Trophoblast cell (in vitro differentiated cells and primary cell): ENCODE results near the gene AURKB.
A peak's percentile ranks its signal among the peaks of the same experiment; 100 is the strongest.
"Not testable (repeated sequence)": the region's sequence is repeated elsewhere in the genome, so short reads cannot be mapped to it uniquely, and the experiment has no call there.

Experiments
- DNase-seq, 2 donors: peaks; one replicate each; pipeline ENCODE4 v3.0.0-alpha.2; 2016
- H2AFZ ChIP-seq: 2 replicates; pipeline ENCODE4 v1.6.1; 2013; ENCODE audit warnings: low read length, moderate library complexity, mild to moderate bottlenecking; ENCODE audit not compliant: insufficient read depth, poor library complexity
- H2AK5ac ChIP-seq: 2 replicates; pipeline ENCODE4 v1.6.1; 2013; ENCODE audit warnings: mild to moderate bottlenecking, low read length
- H2BK120ac ChIP-seq: 2 replicates; pipeline ENCODE4 v1.6.1; 2013; ENCODE audit warnings: low read length, mild to moderate bottlenecking, moderate library complexity; ENCODE audit not compliant: insufficient read depth, poor library complexity
- H2BK12ac ChIP-seq: 2 replicates; pipeline ENCODE4 v1.6.1; 2013; ENCODE audit warnings: mild to moderate bottlenecking, low read length, moderate library complexity
- H2BK5ac ChIP-seq: 2 replicates; pipeline ENCODE4 v1.6.1; 2013; ENCODE audit warnings: low read length, low read depth, moderate library complexity, mild to moderate bottlenecking; ENCODE audit not compliant: poor library complexity
- H3K14ac ChIP-seq: 2 replicates; pipeline ENCODE4 v1.6.1; 2013; ENCODE audit warnings: mild to moderate bottlenecking, low read length
- H3K18ac ChIP-seq: 2 replicates; pipeline ENCODE4 v1.6.1; 2013; ENCODE audit warnings: mild to moderate bottlenecking, low read length
- H3K23ac ChIP-seq: 2 replicates; pipeline ENCODE4 v1.6.1; 2013; ENCODE audit warnings: low read length
- H3K27ac ChIP-seq: 2 replicates; pipeline ENCODE4 v1.5.1; 2013; ENCODE audit warnings: low read depth, mild to moderate bottlenecking, inconsistent platforms, low read length, moderate library complexity
- H3K27me3 ChIP-seq: 2 replicates; pipeline ENCODE4 v1.6.1; 2013; ENCODE audit warnings: inconsistent platforms, mild to moderate bottlenecking, low read length, moderate library complexity; ENCODE audit not compliant: insufficient read depth
- H3K36me3 ChIP-seq, 2 experiments: 1 replicate in 1 of 2; 2 replicates in 1 of 2; pipeline ENCODE4 v1.6.1; 2013; ENCODE audit warnings: low read length in 2 of 2, mild to moderate bottlenecking in 2 of 2, moderate library complexity in 1 of 2; ENCODE audit not compliant: insufficient read depth in 2 of 2, control insufficient read depth in 1 of 2
- H3K4ac ChIP-seq: 2 replicates; pipeline ENCODE4 v1.6.1; 2013; ENCODE audit warnings: low read depth, mild to moderate bottlenecking, low read length, moderate library complexity
- H3K4me1 ChIP-seq, 2 experiments: 1 replicate in 1 of 2; 2 replicates in 1 of 2; pipeline ENCODE4 v1.6.1; 2013; ENCODE audit warnings: low read length in 2 of 2, mild to moderate bottlenecking in 2 of 2, moderate library complexity in 1 of 2; ENCODE audit not compliant: insufficient read depth in 2 of 2, control insufficient read depth in 1 of 2
- H3K4me2 ChIP-seq: 2 replicates; pipeline ENCODE4 v1.6.1; 2013; ENCODE audit warnings: inconsistent platforms, mild to moderate bottlenecking, low read length, moderate library complexity
- H3K4me3 ChIP-seq: 2 replicates; pipeline ENCODE4 v1.5.1; 2013; ENCODE audit warnings: mild to moderate bottlenecking, low read depth, low read length, inconsistent platforms
- H3K79me1 ChIP-seq: one replicate; pipeline ENCODE4 v1.6.1; 2013; ENCODE audit warnings: low read length
- H3K79me2 ChIP-seq: 2 replicates; pipeline ENCODE4 v1.6.1; 2013; ENCODE audit warnings: low read length, mild to moderate bottlenecking; ENCODE audit not compliant: control insufficient read depth, insufficient read depth, poor library complexity
- H3K9ac ChIP-seq: 2 replicates; pipeline ENCODE4 v1.6.1; 2013; ENCODE audit warnings: mild to moderate bottlenecking, low read length
- H3K9me3 ChIP-seq: 2 replicates; pipeline ENCODE4 v1.6.1; 2013; ENCODE audit warnings: low read depth, mild to moderate bottlenecking, control low read depth, inconsistent platforms, low read length; ENCODE audit not compliant: insufficient read depth
- H4K12ac ChIP-seq: 2 replicates; pipeline ENCODE4 v1.6.1; 2013; ENCODE audit warnings: low read depth, mild to moderate bottlenecking, low read length, moderate library complexity
- H4K8ac ChIP-seq: 2 replicates; pipeline ENCODE4 v1.6.1; 2013; ENCODE audit warnings: low read depth, mild to moderate bottlenecking, low read length, moderate library complexity
- H4K91ac ChIP-seq: one replicate; pipeline ENCODE4 v1.6.1; 2013; ENCODE audit warnings: low read depth, mild to moderate bottlenecking, low read length, moderate library complexity
- WGBS: extraction: QIAGEN DNeasy Blood & Tissue Kit; methylation state at CpG from one replicate; pipeline ENCODE4 v1.1.7; 2013; ENCODE audit warnings: missing lambda C conversion rate; ENCODE audit not compliant: insufficient read length, insufficient coverage; ENCODE audit errors: extremely low coverage; 5-methylcytosine and 5-hydroxymethylcytosine counted together

AURKB gene

DNA sequence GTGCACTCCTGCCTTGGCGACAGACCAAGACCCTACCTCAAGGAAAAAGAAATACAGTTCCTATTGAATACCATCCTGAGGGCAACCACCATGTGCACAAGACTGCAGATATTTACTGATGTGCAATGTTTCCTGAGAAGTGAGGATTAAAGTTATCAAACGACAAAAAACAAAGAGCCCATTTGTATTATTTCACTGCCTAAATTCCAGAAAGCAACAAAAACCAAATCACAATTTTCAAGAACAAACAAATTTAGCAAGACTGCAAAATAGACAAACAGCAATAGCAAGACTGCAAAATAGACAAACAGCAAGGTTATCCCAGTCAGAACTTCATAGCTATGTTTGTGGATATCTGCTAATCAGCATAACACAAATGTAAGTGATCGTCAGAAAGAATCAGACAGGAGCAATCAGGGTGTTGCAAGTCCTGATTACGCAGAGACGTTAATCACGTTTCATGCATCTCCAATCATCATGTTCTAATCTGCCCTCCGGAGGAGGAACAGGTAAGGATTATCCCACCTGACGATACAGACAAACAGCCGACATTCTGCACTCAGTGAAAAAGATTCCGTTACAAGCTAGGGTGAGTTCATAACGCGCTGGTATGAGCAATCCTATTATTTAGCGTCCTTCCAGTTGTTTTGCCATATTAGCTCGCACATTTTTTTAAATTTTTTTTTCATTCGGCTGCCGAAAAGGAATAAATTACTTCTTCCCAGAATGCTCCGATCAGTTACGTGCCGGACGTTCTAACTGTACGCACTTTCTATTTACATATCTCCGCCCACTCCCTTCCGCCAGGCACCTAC is 37.1 kb downstream of the AURKB start:
- no peak overlapping the region for H4K91ac ChIP-seq
- H3K36me3 ChIP-seq = no peaks in the 10 kb centered on the region
- H4K12ac ChIP-seq = no peak overlapping the region
- peaks cover 6% of the 10 kb centered on the region for H3K79me2 ChIP-seq
- H3K4me1 ChIP-seq = peaks cover 19 to 21% of the 10 kb centered on the region in 2 experiments
- no peak overlapping the region for H4K8ac ChIP-seq
- no CpG with 5 or more reads among the region's 23 CpGs for WGBS
- H3K27me3 ChIP-seq = no peaks in the 10 kb centered on the region
- H3K4ac ChIP-seq = no peak overlapping the region
- no peak overlapping the region for H2AK5ac ChIP-seq
- H3K18ac ChIP-seq = no peak overlapping the region
- no peak overlapping the region for H3K23ac ChIP-seq
- no peak overlapping the region for H2BK12ac ChIP-seq
- no peaks in the 10 kb centered on the region for H3K9me3 ChIP-seq
- H3K14ac ChIP-seq = no peak overlapping the region
- peaks cover 12% of the 10 kb centered on the region for H3K79me1 ChIP-seq
- peak overlapping the region; percentile 18 for H2BK120ac ChIP-seq
- no peak overlapping the region for H3K4me3 ChIP-seq
- DNase-seq = peak; percentile 94 to 98
- peak overlapping the region; percentile 88 for H2BK5ac ChIP-seq
- H3K4me2 ChIP-seq = peak overlapping the region; percentile 85
- no peak overlapping the region for H2AFZ ChIP-seq
- peak overlapping the region; percentile 90 for H3K27ac ChIP-seq
- no peak overlapping the region for H3K9ac ChIP-seq

DNA sequence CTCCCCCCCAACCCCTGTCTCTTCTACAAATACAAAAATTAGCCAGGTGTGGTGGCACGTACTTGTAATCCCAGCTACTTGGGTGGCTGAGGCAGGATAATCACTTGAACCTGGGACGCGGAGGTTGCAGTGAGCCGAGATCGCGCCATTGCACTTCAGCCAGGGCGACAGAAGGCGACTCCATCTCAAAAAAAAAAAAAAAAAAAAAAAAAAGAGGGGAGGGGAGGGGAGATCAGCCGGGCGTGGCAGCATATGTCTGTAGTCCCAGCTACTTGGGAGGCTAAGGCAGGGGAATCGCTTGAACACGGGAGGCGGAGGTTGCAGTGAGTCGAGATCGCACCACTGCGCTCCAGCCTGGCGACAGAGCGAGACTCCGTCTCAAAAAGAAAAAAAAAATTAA is 40.2 kb downstream of the AURKB start:
- not testable (repeated sequence) for H3K4me1 ChIP-seq, H2BK120ac ChIP-seq, H3K4ac ChIP-seq, H3K27ac ChIP-seq, H3K36me3 ChIP-seq, H2BK5ac ChIP-seq, H4K8ac ChIP-seq, H3K9me3 ChIP-seq, H2AFZ ChIP-seq, H3K18ac ChIP-seq, H3K9ac ChIP-seq, H4K91ac ChIP-seq, H3K79me2 ChIP-seq, H4K12ac ChIP-seq, H3K4me2 ChIP-seq, H3K79me1 ChIP-seq, H3K14ac ChIP-seq, H2AK5ac ChIP-seq, H2BK12ac ChIP-seq, H3K27me3 ChIP-seq, H3K23ac ChIP-seq, H3K4me3 ChIP-seq
- peak in 1 of 2 donors; percentile 14 for DNase-seq
- WGBS = no CpG with 5 or more reads among the region's 19 CpGs

DNA sequence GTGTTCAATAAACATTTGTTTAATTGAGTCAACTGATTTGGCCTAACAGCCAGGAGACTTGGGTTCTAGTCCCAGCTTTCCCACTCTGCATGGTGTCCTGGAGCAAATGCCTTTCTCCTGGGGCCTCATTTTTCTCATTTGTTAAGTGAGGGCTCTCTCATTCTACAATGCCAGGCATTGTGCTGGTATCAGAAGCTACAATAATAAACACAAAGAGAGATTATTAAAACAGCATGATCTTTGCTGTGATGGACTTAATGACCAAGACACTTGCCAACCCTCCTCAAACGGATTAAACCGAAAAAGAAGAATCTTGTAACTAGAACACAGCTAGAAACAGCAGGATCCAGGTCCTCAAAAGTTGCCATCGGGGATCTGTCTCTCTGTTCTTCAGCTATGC is 42.8 kb downstream of the AURKB start:
- no peak overlapping the region for H3K4me2 ChIP-seq
- H3K18ac ChIP-seq = no peak overlapping the region
- DNase-seq = peak in 1 of 2 donors; percentile 0
- H4K12ac ChIP-seq = no peak overlapping the region
- no peak overlapping the region for H4K91ac ChIP-seq
- peaks cover 10% of the 10 kb centered on the region for H3K79me1 ChIP-seq
- H2AFZ ChIP-seq = no peak overlapping the region
- H3K9ac ChIP-seq = no peak overlapping the region
- H3K9me3 ChIP-seq = no peaks in the 10 kb centered on the region
- peaks cover 13 to 15% of the 10 kb centered on the region in 2 experiments for H3K4me1 ChIP-seq
- no peak overlapping the region for H2AK5ac ChIP-seq
- H3K36me3 ChIP-seq = no peaks in the 10 kb centered on the region
- H3K27ac ChIP-seq = no peak overlapping the region
- no peak overlapping the region for H4K8ac ChIP-seq
- no peak overlapping the region for H3K23ac ChIP-seq
- no peak overlapping the region for H3K14ac ChIP-seq
- no CpG with 5 or more reads among the region's 3 CpGs for WGBS
- no peak overlapping the region for H3K4me3 ChIP-seq
- H2BK120ac ChIP-seq = no peak overlapping the region
- H3K27me3 ChIP-seq = no peaks in the 10 kb centered on the region
- H3K4ac ChIP-seq = no peak overlapping the region
- peaks cover 6% of the 10 kb centered on the region for H3K79me2 ChIP-seq
- H2BK12ac ChIP-seq = no peak overlapping the region
- no peak overlapping the region for H2BK5ac ChIP-seq

DNA sequence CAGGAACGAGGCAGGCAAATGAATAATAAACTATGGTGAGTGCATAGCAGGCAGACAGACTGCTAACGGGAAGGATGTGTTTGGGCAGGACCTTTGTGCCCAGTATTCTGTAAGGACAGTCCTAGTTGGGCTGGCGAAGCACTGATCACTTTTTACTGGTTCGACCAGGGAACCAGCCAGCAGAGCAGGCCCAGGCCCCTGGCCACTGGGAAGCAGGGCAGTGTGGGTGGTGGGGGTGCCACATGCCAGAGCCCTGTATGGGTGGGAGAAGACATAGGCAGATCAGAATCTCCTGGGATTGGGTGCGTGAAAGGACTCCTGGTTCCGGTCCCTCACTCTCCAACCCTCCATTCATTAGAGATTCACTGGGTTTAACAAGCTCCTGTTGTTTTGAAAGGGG is 43.6 kb downstream of the AURKB start:
- Histone ChIP-seq H3K9me3 (peaks cover 3% of the 10 kb centered on the region), H3K9ac (no peak overlapping the region), H2AFZ (no peak overlapping the region), H3K18ac (no peak overlapping the region), H4K8ac (no peak overlapping the region), H3K79me2 (peaks cover 14% of the 10 kb centered on the region), H4K91ac (no peak overlapping the region), H3K27me3 (no peaks in the 10 kb centered on the region), H3K4me3 (no peak overlapping the region), H3K27ac (no peak overlapping the region), H3K79me1 (peaks cover 14% of the 10 kb centered on the region), H3K4me2 (no peak overlapping the region), H3K14ac (no peak overlapping the region), H3K36me3 (peaks cover 1 to 2% of the 10 kb centered on the region in 2 experiments), H3K23ac (no peak overlapping the region), H3K4me1 (peaks cover 15 to 19% of the 10 kb centered on the region in 2 experiments), H2BK120ac (no peak overlapping the region), H2BK5ac (no peak overlapping the region), H2BK12ac (no peak overlapping the region), H3K4ac (no peak overlapping the region), H2AK5ac (no peak overlapping the region), H4K12ac (no peak overlapping the region)
- no CpG with 5 or more reads among the region's 6 CpGs for WGBS
- no peak for DNase-seq
